TTC549 (cell line): ENCODE data around the gene KCNIP2.
A peak's percentile ranks its signal among the peaks of the same experiment; 100 is the strongest.

Experiments
- FAIRE-seq: peaks from 2 replicates; lab custom pipeline; 2012; peaks lifted over from hg19 to GRCh38; lab: Jason Lieb, UNC

The KCNIP2 gene

GRCh38 chr10:101843032-101844021, at the start of gene KCNIP2:
Gene KCNIP2 (minus strand): TSS chr10:101843800. CDS start chr10:101843568, 232 bp downstream.
- no peak for FAIRE-seq

- FAIRE-seq: no peak
Measured at GRCh38 chr10:101892782-101893391, 49.3 kb upstream of the KCNIP2 start.

- peak; percentile 95 for FAIRE-seq
Measured at GRCh38 chr10:101889256-101890210, 45.9 kb upstream of the KCNIP2 start.

GRCh38 chr10:101888251-101888949, 44.8 kb upstream of the KCNIP2 start:
- FAIRE-seq: no peak

GRCh38 chr10:101887775-101888174, 44.2 kb upstream of the KCNIP2 start:
- no peak for FAIRE-seq

GRCh38 chr10:101886521-101887312, 43.1 kb upstream of the KCNIP2 start:
- FAIRE-seq: no peak

- FAIRE-seq: no peak
Measured at GRCh38 chr10:101881036-101881774, 37.6 kb upstream of the KCNIP2 start.

- FAIRE-seq: no peak
Measured at GRCh38 chr10:101880232-101880573, 36.6 kb upstream of the KCNIP2 start.

GRCh38 chr10:101879456-101880231, 36.0 kb upstream of the KCNIP2 start:
- FAIRE-seq: no peak

GRCh38 chr10:101878869-101879268, 35.3 kb upstream of the KCNIP2 start:
- no peak for FAIRE-seq

GRCh38 chr10:101875068-101875688, 31.6 kb upstream of the KCNIP2 start:
- no peak for FAIRE-seq

- no peak for FAIRE-seq
Measured at GRCh38 chr10:101874252-101874651, 30.7 kb upstream of the KCNIP2 start.

GRCh38 chr10:101867931-101868330, 24.3 kb upstream of the KCNIP2 start:
- FAIRE-seq: no peak

- no peak for FAIRE-seq
Measured at GRCh38 chr10:101859530-101859929, 15.9 kb upstream of the KCNIP2 start.

GRCh38 chr10:101858723-101859500, 15.3 kb upstream of the KCNIP2 start:
- no peak for FAIRE-seq

- no peak for FAIRE-seq
Measured at GRCh38 chr10:101857802-101858476, 14.3 kb upstream of the KCNIP2 start.

GRCh38 chr10:101856626-101857025, 13.0 kb upstream of the KCNIP2 start:
- no peak for FAIRE-seq
